GM18870 (cell line): ENCODE data around the gene ZP2.
"Not testable (repeated sequence)": the region's sequence is repeated elsewhere in the genome, so short reads cannot be mapped to it uniquely, and the experiment has no call there.

Source experiments
- ATAC-seq: cut with Tn5 transposase; IDR thresholded peaks from one replicate; pipeline ENCODE4 v1.9.1; 2021; ENCODE audit warnings: moderate library complexity; ENCODE audit not compliant: unreplicated experiment

ZP2 gene

GRCh38 chr16:21217121-21217520 lies 5.7 kb upstream of the ZP2 start:
- no peak for ATAC-seq

- no peak for ATAC-seq
Measured at GRCh38 chr16:21214086-21214485, 2.7 kb upstream of the ZP2 start.

- ATAC-seq = no peak
Measured at GRCh38 chr16:21208446-21209230, 2.7 kb downstream of the ZP2 start.

GRCh38 chr16:21206550-21206949 lies 4.8 kb downstream of the ZP2 start:
- no peak for ATAC-seq

GRCh38 chr16:21205303-21205702 lies 6.1 kb downstream of the ZP2 start:
- no peak for ATAC-seq

GRCh38 chr16:21203155-21203797 lies 8.1 kb downstream of the ZP2 start:
- ATAC-seq = no peak

- no peak for ATAC-seq
Measured at GRCh38 chr16:21199607-21200218, 11.7 kb downstream of the ZP2 start.

GRCh38 chr16:21197621-21198020 lies 13.8 kb downstream of the ZP2 start:
- ATAC-seq = no peak

GRCh38 chr16:21197112-21197511 lies 14.3 kb downstream of the ZP2 start:
- no peak for ATAC-seq

- ATAC-seq = not testable (repeated sequence)
Measured at GRCh38 chr16:21195330-21195729, 16.0 kb downstream of the ZP2 start.

- ATAC-seq = no peak
Measured at GRCh38 chr16:21194771-21195301, 16.5 kb downstream of the ZP2 start.

- no peak for ATAC-seq
Measured at GRCh38 chr16:21192991-21193390, 18.4 kb downstream of the ZP2 start.

- ATAC-seq = no peak
Measured at GRCh38 chr16:21190599-21190998, 20.8 kb downstream of the ZP2 start.

- no peak for ATAC-seq
Measured at GRCh38 chr16:21190013-21190412, 21.4 kb downstream of the ZP2 start.

GRCh38 chr16:21189311-21189710 lies 22.1 kb downstream of the ZP2 start:
- ATAC-seq = no peak

- ATAC-seq = no peak
Measured at GRCh38 chr16:21186326-21186691, 25.1 kb downstream of the ZP2 start.

- ATAC-seq = no peak
Measured at GRCh38 chr16:21185659-21186325, 25.6 kb downstream of the ZP2 start.

GRCh38 chr16:21184834-21185233 lies 26.5 kb downstream of the ZP2 start:
- ATAC-seq = no peak

GRCh38 chr16:21183995-21184394 lies 27.4 kb downstream of the ZP2 start:
- no peak for ATAC-seq

GRCh38 chr16:21179983-21180365 lies 31.4 kb downstream of the ZP2 start:
- ATAC-seq = no peak
